GM21528 (cell line): Measurements from ENCODE around the gene NRTN.

Source experiments
- ATAC-seq: cut with Tn5 transposase; IDR thresholded peaks from one replicate; pipeline ENCODE4 v1.9.1; 2021; ENCODE audit warnings: mild to moderate bottlenecking, moderate library complexity; ENCODE audit not compliant: unreplicated experiment, low FRiP score

Gene NRTN

DNA sequence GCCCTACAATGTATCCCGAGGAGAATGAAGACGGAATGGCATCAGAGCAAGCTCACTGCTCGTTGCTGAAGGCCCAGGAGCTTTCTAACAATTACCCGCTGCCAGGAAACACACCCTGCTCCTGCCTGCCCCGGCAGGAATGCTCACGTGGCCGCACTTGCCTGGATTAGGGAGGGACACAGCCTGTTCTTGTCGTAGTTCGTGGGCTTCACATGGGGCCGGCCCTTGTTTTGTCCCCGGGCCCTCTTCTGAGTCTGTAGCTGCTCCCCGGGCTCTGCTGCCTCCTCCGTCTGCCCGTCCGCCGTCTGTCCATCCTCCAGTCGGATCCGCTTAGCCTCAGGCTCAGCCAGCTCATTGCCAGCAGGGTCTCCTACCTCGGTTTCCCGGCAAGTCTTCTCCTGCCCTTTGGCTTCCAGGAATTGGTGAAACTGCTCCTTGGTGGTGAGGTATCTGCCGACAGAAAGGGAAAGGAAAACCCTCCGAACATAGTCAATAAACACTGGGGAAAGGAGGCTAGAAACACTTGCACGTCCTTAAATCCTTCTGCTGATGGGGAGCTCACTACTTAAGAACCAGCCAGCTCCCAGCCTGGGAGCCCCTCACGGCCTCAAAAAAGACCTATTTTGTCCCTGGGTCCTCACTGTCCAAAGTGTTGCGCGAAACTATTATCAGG, 14.8 kb upstream of the NRTN start:
- no peak for ATAC-seq

DNA sequence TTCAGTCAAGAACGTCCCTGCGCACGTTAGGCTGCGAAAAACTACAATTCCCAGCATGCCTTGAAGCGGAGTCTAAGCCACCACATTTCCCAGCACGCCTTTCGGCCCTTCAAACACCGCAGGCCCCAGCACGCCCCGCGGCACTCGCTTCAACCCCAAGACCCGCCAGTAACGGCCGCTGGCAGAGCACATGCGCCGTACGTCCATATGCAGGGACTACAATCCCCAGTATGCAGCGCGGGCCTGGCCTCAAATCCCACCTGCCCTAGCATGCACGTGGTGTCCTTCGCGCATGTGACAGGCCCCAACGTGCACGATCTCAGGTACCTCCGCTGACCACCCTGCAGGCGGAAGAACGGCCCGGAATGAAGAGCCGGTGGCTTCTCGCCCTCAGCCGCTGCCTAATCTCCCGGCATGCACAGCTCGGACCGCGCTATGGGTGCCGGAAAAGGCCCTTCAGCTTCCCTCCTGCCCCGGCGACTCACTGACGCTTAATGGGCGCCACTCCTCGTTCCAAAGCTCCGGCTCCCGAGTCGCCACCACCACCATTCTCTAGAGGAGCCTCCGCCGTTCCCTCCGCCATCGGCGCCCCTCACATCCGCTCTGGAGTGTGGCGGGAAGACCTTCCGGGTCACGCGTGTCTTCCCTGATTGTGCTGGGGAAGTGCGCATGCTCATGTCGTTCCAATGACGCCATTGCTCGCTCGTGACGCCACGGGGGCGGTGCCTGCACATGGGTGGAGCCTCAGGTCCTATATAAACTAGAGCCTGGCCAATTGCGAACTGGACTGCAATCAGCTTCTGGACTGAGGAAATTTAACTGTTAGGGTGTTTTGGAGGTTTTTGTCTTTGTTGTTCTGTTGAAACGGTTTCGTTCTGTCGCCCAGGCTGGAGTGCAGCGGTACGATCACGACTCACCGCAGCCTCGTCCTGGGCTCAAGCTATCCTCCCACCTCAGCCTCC, 14.0 kb upstream of the NRTN start, which contains the start of gene DUS3L:
DUS3L (minus strand) TSS at position 605 of the 962 bp plus-strand sequence; CDS start at position 583, 22 bp downstream.
- peak; percentile 87 for ATAC-seq

GRCh38 chr19:5792224-5792623, 12.6 kb upstream of the NRTN start:
- ATAC-seq, result no peak

GRCh38 chr19:5793188-5793587, 11.7 kb upstream of the NRTN start:
- no peak for ATAC-seq

GRCh38 chr19:5795382-5795919, 9.4 kb upstream of the NRTN start:
- no peak for ATAC-seq

DNA sequence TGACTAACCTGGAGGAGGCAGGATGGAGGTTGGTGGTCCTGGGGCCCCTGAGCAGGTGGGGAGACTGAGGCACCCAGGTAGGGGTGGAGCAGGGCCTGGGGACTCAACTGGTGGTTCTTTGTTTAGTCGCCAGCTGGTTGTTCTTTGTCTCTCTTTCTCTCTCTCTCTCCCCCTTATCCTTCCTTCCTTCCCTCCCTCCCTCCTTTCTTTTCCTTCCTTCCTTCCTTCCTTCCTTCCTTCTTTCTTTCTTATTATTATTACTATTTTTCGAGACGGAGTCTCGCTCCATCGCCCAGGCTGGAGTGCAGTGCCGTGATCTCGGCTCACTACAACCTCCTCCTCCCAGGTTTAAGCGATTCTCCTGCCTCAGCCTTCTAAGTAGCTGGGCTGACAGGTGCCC, 6.6 kb upstream of the NRTN start:
- no peak for ATAC-seq

- ATAC-seq, result no peak
These were observed 5.3 kb upstream of the NRTN start for GRCh38 chr19:5799247-5800241.

GRCh38 chr19:5800361-5801270, 4.3 kb upstream of the NRTN start:
- ATAC-seq, result no peak

DNA sequence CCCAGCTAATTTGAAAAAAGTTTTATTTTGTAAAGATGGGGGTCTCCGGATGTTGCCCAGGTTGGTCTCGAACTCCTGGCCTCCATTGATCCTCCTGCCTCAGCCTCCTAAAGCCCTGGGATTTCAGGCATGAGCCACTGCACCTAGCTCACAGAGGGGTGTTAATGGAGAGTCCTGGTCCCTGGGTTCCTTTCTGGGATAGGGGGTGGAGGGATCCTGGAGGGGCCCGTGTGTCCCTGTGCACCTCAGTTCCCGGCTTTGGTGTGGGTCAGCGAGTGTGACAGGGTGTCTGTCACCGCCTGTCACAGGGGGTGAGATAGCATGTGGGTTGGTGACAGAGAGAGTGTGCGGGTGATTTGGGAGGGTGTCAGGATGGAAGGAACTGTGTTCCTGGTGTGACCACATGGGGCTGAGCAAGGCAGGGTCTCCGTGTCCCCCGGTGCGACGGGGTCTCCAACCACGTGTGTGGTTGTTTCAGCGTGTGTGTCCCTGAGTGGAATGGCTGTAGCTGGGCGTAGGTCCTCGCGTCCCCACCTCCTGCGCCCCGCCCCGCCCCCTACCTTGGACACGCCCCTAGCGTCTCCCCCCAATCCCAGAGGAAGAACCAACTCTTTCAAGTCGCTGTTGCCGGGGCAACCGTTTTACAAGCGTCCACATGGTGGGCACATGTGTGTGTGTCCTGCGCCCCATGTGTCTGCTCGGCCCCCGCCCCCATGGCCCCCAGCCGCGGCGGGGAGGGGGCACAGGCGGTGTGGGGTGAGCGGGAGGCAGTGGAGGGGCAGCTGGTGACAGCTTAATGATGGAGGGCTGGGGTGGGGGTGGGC, 2.9 kb upstream of the NRTN start:
- no peak for ATAC-seq

GRCh38 chr19:5803441-5803751, 1.5 kb upstream of the NRTN start:
- ATAC-seq, result no peak

- ATAC-seq, result peak; percentile 63
These were observed 933 bp upstream of the NRTN start for GRCh38 chr19:5803752-5804515.

- no peak for ATAC-seq
These were observed 730 bp downstream of the NRTN start for GRCh38 chr19:5805462-5806132.

DNA sequence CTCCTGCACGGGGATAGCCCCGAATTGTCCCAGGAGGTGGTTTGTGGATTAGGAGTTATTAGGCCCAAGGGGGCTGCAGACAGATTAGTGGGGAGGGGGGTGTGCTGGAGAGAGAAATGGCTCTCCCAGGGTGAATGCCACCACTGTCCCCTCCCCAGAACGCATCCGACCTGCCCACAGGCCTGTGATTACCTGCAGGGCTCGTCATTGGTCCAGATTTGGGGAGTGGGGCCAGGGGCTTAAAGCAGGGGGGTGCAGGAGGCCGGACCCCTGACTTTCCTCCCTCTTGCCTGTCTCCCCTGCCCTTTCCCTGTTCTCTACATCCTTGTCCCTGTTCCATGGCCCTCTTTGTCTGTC, 1.2 kb downstream of the NRTN start:
- ATAC-seq, result no peak

DNA sequence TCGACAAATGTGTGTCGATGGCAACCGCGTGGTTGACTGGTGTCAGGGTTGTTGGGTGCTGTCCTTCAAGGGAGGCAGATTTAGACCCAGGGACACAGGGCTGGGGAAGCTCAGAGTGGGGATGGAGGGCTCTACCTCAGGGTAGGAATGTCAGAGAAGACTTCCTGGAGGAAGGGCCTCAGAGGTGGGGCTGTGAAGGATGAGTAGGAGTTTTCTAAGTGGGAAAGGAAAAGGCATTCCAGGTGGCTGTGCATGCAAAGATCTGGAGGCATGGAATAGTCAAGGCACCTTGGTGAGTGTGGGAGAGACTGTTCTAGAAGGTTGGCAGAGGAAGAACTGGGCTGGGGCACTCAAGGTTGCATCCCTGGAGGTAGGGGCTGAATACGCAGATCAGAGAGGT, 2.0 kb downstream of the NRTN start:
- ATAC-seq, result no peak

GRCh38 chr19:5808120-5808816, 3.4 kb downstream of the NRTN start:
- ATAC-seq, result no peak

DNA sequence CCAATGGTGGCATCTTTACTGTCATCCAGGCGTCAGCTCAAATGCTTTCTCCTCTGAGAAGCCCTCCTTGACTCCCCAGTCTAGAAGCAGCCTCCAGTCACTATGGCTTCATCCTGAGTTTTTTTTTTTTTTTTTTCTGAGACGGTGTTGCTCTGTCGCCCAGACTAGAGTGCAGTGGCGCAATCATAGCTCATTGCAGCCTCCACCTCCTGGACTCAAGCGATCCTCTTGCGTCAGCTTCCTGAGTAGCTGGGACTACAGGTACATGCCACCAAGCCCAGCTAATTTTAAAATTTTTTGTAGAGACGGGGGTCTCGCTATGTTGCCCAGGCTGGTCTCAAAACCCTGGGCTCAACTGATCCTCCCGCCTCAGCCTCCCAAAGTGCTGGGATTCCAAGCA, 4.2 kb downstream of the NRTN start:
- no peak for ATAC-seq

DNA sequence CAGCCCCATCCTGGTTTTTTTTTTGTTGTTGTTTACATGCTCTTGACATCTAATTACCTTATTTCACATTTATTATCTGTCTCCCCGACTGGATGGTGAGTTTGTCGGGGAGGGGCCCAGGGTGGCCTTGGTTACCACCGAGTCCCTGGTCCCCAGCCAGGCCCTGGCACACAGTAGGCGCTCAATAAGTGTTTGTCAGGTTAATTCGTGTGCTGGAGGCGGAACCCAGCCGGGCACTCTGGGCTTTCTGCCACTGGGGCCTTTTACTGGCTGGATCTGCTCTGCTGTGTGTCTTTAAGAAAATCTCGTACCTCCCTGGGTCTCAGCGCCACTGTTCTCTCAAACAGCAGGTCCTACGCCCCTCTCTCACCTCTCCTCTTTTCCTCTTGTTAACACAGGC, 4.6 kb downstream of the NRTN start:
- no peak for ATAC-seq
